HG03039 (cell line): Measurements from ENCODE around the gene CSRNP2.

Source experiments
- ATAC-seq: cut with Tn5 transposase; IDR thresholded peaks from one replicate; pipeline ENCODE4 v1.9.1; 2021; ENCODE audit warnings: mild to moderate bottlenecking, moderate library complexity; ENCODE audit not compliant: unreplicated experiment

Gene CSRNP2, protein sequence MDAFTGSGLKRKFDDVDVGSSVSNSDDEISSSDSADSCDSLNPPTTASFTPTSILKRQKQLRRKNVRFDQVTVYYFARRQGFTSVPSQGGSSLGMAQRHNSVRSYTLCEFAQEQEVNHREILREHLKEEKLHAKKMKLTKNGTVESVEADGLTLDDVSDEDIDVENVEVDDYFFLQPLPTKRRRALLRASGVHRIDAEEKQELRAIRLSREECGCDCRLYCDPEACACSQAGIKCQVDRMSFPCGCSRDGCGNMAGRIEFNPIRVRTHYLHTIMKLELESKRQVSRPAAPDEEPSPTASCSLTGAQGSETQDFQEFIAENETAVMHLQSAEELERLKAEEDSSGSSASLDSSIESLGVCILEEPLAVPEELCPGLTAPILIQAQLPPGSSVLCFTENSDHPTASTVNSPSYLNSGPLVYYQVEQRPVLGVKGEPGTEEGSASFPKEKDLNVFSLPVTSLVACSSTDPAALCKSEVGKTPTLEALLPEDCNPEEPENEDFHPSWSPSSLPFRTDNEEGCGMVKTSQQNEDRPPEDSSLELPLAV

DNA sequence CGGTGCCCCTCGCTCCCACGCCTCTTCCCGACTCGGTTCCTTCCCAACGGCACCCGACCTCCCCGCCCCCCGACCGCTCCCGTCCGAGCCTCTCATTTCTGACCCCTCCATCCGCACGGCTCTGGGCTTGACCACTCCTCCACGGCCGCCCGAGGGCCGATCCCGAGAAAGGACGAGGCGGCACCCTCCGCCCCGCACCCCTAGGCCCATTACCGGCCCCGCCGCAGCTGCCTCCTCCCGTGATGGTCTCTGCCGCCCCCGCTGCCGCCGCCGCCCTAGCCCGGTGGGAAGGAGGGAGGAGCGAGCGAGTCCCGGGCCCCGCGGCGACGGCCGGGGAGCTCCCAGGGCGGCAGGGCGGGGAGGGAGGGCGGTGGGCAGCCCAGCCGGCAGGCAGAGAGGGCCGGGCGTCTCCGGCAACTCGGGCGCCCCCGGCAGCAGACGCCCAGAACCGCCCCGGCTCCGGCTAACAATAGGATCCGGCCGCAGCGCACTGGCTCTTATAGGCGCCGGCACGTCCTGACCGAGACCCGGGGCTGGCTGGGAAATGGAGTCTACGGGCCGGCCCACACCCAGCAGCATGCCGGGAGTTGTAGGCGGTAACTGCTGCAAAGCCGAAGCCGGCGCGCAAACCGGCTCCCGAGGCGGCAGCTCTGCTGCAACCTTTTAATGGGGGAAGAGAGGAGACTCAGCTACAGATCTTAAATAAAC lies at the start of gene CSRNP2:
CSRNP2 (minus strand) TSS at position 471 of the 708 bp plus-strand sequence. CDS start 7,035 bp downstream, outside the sequence.
- ATAC-seq = peak; percentile 94

DNA sequence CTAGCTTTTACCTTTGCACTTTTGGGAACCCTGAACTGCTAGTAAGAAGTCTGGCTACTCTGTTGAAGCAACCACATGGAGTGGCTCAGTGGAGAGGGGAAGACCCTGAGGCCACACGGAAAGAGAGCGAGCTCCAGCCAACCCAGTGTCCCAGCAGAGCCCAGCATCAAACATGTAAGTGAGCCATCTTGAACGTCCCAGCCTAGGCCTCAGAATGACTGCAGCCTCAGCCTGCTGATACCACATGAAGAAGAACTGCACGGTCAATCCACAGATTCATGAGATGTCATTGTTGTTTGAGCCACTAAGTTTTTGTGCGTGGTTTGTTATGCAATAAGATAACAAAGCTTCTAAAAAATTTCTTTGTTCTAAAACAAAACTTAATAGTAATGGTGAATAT lies 49.3 kb upstream of the CSRNP2 start:
- ATAC-seq = no peak

DNA sequence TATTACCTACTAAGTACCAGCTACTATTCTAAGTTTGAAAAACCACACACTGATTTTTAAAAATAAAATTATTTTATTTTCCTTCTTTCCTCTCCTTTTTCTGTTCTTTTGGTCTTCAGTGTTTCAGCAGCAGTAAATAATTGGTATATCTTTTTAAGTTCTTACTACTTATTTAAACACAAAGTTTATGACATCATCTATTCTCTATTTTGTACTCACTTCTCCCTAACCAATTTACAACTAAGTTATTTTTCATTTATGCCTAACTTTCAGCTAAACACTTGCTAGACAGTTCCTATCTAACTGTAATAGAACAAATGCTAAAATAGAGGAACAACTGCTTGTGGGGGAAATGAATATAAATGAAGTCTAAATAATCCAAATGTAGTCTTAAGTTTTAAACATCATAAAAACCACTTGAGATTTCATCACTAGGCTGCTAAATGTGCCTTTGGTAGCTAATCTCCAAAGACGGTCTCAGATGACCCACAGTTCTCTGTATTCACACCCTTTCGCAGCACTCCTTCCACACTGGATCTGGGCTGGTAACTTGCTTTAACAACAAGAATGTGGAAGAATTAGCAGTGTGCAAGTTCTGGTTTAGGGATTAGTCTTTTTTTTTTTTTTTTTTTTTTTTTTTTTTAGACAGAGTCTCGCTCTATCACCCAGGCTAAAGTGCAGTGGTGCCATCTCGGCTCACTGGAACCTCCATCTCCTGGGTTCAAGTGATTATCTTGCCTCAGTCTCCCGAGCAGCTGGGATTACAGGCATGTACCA lies 48.5 kb upstream of the CSRNP2 start:
- ATAC-seq = no peak

DNA sequence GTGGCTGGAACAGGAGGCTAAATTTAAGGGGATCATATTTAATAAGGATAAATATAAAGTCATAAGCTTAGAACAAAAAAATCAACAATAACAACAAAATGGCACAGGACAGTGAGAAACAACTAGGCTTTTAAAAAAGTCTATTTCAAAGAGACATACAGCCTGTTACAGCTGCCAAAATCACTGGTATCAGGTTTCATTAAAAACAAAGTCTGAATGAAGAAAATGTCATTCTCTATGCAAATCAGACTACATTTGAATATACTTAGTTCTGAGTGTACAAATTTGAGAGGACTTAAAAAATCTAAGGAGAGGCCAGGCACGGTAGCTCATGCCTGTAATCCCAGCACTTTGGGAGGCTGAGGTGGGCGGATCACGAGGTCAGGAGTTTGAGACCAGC lies 45.5 kb upstream of the CSRNP2 start:
- no peak for ATAC-seq

DNA sequence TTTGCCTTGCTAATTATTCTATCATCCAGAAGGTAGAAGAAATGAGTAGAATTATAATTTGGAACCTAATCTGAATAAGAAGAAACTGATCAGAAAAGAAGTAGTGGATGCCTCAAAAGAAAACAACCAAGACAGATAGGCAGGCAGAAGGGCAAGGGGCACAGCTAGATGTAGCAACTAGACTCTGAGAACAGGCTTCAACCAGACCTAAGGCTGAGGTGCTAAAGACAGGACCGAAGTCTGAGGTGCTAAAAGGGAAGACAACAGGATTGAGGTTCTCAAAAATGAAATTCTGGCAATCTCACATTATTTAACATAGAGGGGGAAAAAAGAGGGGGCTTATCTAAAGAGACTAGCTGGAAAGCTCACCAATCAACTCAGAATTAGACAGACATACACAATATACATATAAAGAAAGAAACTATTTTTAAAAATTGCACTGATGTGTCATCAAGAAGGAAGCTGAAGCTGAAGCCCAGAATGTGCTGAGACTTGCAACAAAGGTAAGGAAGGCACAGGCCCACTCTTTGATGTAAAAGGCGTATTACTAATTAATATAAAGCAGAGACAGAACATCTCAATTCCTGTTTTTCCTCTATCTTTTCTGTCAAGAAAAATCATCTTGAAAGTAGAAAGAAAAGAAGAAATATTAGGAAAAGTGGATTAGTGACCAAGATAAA lies 43.8 kb upstream of the CSRNP2 start:
- ATAC-seq = no peak

DNA sequence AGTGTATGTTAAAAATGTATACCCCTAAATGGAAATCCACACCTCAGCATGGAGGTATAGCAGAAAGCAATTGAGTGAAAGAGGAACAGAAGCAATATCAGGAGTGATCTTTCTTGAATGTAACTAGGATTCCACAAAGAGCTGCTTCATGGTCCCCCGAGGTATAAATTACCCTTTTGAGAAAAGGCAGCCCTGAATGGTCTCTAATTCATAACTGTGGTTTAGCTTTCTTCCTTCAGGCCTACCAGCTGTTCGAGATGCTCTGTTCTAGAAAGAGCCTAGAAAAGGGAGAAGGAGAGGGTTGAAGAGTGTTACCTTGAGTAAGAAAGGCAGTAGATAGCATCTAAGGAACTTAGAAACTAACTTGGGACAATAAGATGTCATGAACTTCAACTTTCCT lies 42.9 kb upstream of the CSRNP2 start:
- ATAC-seq = no peak

DNA sequence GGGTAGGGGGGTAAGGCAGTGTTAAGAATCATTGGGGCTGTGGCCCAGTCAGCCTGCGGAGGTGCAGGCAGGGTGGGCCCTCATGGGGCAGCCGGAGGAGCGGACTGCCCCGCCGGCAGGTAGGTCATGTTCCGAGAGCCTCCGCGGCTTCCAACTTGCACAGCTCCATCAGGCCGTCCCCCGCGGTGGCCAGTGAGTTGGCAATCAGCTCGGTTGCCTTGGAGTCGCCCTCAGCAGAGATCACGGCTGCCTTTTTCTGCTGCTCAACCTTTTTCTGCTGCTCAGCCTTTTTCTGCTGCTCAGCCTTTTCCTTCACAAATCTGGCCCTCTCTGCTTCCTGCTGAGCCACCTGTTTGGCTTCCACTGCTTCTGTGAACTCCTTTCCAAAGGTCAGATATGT lies 41.1 kb upstream of the CSRNP2 start:
- ATAC-seq = no peak

DNA sequence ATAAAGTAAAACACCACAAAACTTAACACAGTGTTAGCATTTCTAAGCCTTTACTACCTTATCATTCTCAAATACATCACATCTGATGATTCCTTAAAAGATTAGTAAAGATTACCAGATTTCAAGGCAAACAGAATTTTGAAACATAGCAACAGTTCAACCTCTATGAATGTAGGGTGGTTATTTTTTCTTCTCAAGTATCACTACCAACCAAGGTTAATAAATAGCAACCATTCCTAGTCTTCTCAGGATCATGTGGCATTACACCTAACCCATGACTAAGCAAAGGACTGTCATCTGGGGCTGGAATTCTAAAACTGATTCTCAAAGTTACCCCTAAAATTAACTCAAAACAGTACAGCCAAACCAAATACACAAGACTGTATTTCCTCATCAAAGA lies 39.4 kb upstream of the CSRNP2 start:
- ATAC-seq = no peak

DNA sequence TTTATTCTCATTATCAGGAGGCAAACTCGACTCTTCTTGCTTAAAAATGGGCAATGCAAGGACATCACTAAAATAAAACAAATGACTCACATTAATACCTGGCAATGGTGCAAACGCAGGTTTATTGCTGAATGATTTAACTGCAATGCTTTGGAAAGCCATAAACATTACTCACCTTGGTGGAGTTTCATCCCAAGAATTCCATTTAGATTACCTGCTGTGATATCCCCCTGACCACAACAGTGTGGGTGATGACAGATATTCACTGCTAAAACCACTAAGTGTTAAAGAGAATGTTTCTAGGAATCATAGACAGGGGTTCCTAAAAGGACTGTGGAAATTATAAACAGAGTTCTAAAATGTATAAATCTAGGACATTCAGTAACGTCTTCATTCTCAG lies 35.3 kb upstream of the CSRNP2 start:
- ATAC-seq = no peak

DNA sequence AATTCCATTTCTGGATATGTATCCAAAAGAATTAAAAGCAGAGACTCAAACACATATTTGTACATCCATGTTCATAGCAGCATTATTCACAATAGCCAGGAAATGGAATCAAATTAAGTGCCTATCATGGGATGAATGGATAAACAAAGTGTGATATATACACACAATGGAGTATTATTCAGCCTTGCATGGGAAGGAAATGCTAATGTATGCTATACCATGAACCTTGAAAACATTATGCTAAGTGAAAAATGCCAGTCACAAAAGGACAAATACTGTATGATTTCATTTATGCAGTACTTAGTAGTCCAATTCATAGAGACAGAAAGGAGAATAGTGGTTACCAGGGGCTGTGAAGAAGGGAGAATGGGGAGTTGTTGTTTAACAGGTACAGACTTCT lies 32.1 kb upstream of the CSRNP2 start:
- ATAC-seq = no peak

DNA sequence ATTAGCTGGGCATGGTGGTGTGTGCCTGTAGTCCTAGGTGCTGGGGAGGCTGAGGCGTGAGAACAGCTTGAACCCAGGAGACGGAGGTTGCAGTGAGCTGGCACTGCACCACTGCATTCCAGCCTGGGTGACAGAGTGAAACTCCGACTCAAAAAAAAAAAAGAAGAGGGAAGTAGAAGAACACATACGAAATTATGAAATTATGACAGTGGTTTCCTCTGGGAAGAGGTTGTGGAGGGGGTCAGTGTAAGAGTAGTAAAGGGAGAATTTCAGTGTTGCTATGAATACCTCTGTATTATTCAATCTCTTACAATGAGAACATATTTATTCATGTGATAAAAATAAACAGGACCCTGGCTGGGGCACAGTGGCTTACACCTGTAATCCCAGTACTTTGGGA lies 24.7 kb upstream of the CSRNP2 start:
- ATAC-seq = no peak

DNA sequence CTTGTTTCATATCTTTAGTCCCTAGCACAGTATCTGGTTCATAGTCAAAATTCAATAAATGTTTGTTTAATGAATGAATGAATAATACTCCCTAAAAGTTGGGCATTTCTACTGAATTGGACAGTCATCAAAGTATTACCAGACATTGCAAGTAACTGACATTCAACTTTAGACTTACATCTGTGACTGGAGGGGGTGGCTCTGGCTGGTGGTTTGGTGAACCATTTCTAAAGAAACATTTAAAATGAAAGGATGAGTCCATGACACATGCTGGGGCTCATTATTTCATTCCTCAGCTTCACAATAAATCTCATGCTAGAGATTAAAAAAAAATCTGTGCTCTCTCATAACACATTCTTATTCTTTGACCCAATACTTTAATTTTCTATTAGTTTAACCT lies 20.6 kb upstream of the CSRNP2 start:
- ATAC-seq = no peak

DNA sequence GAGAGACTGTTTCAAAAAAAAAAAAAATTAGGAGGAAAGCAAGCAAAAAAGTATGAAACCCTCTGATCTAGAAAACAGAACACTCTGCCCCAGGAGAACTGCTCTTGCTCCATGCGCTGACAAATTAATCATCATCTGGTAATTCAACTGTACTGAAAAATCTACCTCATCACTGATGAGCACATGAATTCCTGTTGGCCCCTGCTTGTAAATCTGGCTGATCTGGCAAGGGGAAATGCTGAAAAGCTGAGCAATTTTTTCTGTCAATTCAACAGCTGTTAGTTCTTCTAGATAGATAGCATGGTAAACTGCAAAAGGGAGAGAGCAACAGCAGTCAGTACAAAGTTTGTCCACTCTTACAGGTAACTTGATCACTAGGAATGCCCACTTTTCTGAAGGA lies 15.2 kb upstream of the CSRNP2 start:
- ATAC-seq = no peak

DNA sequence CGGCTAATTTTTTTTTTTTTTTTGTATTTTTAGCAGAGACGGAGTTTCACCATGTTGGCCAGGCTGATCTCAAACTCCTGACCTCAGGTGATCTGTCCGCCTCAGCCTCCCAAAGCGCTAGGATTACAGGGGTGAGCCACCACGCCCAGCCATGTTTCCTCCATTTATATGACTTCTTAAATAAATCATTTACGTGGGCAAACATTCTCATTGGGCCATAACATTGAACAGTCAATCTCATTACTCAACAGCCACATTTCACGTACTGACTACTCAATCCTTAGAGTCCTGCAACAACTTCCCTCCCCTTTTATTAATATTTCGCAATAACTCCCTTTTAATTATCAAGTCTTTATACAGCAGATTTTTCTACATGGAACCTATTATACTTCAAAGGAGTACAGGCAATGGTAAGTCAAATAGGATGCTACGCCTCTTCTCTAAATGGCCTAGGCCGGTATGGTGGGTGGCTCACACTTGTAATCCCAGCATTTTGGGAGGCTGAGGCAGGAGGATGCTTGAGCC lies 7.4 kb upstream of the CSRNP2 start:
- ATAC-seq = no peak

DNA sequence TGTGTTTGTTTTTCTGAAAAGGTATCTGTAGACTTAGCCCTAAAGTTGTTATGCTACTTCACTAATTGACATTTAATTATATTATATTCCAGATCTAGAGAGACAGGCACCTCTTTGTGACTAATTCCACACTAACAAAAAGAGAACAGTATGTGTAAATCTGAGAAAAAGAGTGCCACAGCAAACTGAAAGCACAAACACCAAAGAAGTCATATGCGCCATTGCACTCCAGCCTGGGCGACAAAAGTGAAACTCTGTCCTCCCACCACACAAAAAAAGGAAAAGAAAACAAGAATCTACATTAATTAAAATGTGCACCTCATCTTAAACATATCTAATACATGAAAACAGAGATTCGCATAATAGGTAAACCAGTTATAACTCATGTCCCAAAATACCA lies 4.4 kb upstream of the CSRNP2 start:
- no peak for ATAC-seq

DNA sequence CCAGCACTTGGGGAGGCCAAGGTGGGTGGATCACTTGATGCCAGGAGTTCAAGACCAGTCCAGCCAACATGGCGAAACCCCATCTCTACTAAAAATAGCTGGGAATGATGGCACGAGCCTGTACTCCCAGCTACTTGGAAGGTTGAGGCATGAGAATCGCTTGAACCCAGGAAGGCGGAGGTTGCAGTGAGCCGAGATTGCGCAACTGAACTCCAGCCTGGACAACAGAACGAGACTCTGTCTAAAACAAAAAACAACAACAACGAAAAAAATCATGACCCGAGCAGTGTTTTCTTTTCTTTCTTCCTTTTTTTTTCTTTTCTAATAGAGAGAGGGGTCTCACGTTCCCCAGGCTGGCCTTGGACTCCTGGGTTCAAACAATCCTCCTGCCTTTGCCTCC lies 3.5 kb upstream of the CSRNP2 start:
- ATAC-seq = no peak

DNA sequence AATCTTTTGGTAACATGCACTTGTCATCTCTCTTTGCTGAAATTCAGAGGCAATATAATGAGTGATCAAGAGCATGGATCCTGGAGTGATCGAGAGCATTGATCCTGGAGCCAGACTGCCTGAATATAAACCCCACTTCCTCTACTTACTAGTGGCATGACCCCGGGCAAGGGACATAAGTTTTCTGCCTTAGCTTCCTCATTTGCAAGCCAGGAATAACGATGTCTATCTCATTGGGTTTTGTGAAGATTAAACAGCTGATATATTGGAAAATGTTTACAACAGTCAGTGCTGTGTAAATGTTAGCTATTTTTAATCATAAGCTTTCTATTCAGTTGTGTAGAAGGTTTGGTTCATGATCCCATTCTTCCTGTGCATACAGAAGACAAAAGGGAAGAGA lies 2.4 kb upstream of the CSRNP2 start:
- ATAC-seq = no peak

DNA sequence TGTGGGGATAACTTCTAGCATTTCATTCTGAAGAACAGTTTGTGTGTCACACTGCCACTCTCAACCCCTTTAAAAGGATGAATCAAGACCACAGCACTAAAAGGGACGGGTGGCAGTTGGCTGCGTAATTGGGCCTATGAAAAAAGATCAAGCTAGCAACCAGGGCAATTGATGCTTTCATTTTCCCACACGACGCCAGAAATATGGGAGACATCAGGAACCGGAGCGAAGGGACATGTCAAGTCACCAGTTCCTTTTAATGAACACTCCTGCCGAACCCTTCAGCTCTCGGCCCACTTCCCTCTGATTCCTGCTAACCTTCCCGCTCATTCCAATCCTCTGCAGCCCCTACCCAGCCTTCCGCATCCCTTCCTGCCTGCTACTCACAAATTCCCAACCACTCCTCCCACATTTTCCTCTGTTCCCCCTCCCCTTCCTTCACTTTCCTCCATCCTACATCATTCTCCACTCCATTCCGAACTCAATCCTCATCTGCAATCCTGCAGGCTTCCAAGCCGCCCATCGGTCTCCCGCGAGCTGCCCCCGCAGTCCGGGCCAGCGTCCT lies 753 bp downstream of the CSRNP2 start:
- ATAC-seq = no peak

DNA sequence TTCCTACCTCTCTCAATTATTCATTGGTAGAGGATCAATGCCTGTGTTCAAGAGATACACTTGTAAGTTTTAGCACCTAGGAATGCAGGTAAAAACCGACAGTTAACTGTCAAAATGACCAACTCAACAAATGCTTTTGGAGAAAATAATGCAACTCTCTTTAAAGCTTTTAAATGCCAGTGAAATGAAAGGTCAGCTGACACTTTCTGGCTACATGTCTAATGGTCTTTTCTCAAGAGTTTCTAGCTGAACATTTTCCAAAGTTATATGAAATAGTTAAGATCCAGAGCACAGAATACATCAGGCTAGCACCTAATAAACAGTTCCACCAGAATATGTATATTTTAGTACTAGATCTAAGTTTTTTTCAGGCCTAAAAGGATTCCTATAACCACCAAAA lies 2.0 kb downstream of the CSRNP2 start:
- no peak for ATAC-seq

DNA sequence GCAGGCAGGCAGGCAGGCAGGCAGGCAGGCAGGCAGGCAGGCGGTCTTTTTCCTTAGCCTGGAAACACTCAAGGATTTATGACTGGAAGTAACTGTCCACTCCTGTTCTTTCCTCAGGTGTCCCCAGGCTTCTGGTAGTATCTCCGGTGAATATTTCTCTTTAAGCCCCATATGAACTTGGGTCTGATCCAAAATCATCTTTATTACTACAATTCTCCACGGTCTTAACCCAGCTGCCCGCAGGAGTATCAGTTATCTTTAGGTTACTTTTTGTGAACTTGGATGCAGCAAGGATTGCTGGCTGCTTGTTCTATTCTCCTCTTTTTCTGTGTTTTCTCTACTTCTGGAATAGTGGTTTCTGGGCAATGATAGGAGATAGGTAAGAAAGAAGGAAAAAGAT lies 3.3 kb downstream of the CSRNP2 start:
- ATAC-seq = no peak
